H1 (cell line): ENCODE data around the gene PDE4C. TPM values are rescaled to one million over a fixed set of nuclear protein-coding genes. Genes with fewer than 3 reads are reported as not detected.

Experiments used
- ASH2L ChIP-seq: fragments of 200-600, 300-600 bp; sonication (generic); IDR thresholded peaks from one replicate; pipeline ENCODE4 v1.7.1; 2017; ENCODE audit warnings: low read length
- CREB1 ChIP-seq: IDR thresholded peaks from 2 replicates; pipeline ENCODE4 v1.6.1; 2012; ENCODE audit warnings: inconsistent platforms
- EP300 ChIP-seq, 2 experiments: IDR thresholded peaks; 1 replicate in 1 of 2; 2 replicates in 1 of 2; pipeline ENCODE4 v1.6.1; 2011 to 2012; ENCODE audit warnings: low read depth in 2 of 2, low read length in 2 of 2, mild to moderate bottlenecking in 2 of 2, borderline replicate concordance in 1 of 2, inconsistent platforms in 1 of 2, moderate library complexity in 1 of 2
- GABPA ChIP-seq: IDR thresholded peaks from 2 replicates; pipeline ENCODE4 v1.6.1; 2011; ENCODE audit warnings: mild to moderate bottlenecking, low read length, moderate library complexity, borderline replicate concordance; ENCODE audit not compliant: insufficient read depth
- HDAC6 ChIP-seq: IDR thresholded peaks from one replicate; pipeline ENCODE4 v1.7.1; 2012; ENCODE audit warnings: low read depth, mild to moderate bottlenecking, inconsistent platforms, low read length, moderate library complexity
- KDM1A ChIP-seq: fragments of 200-600, 300-600 bp; sonication (generic); IDR thresholded peaks from 2 replicates; pipeline ENCODE4 v1.7.1; 2016; ENCODE audit warnings: mild to moderate bottlenecking, low read length, borderline replicate concordance
- MAFK ChIP-seq: IDR thresholded peaks from 2 replicates; pipeline ENCODE4 v1.6.1; 2012; ENCODE audit warnings: low read depth, mild to moderate bottlenecking, improper control_type of control experiment, low read length
- SAP30 ChIP-seq: fragments of 300-600 bp; sonication (generic); IDR thresholded peaks from 2 replicates; pipeline ENCODE4 v1.7.1; 2012; ENCODE audit warnings: low read length, moderate library complexity, mild to moderate bottlenecking, inconsistent platforms; ENCODE audit not compliant: insufficient read depth, insufficient replicate concordance
- polyA plus RNA-seq, 7 experiments: library from polyadenylated mRNA; depleted of rRNA in 3 of 7; stranded (reverse) in 5 of 7; unstranded in 2 of 7; fragments of >200 nt in 5 of 7; fragments of 200-250 nt in 2 of 7; gene quantifications; 1 replicate in 5 of 7; 2 replicates in 1 of 7; 4 replicates in 1 of 7; pipeline versions ENCODE4 v1.2.1 to v1.2.3, GENCODE V29; 2011 to 2013; ENCODE audit warnings: missing spikeins in 2 of 7, mixed read lengths in 2 of 7
- total RNA-seq: library from RNA; stranded (reverse); fragmentation: NEBNext Ultra II Directional; extraction: Animal tissue kit (Norgen Biotek cat#: 25700); gene quantifications from 2 replicates; pipeline ENCODE4 v1.2.1, GENCODE V29; 2021
- TF ChIP-seq, protein P1 (sequence below): fragments of 300-600 bp; sonication (generic); IDR thresholded peaks from 2 replicates; pipeline ENCODE4 v1.7.1; 2012; ENCODE audit warnings: low read length, moderate library complexity, mild to moderate bottlenecking, inconsistent platforms; ENCODE audit not compliant: insufficient replicate concordance

Gene PDE4C
- total and polyA plus RNA-seq, 2 of the 8 experiments (the other 6 are each of a cell fraction or from before 2014, with no cell fraction given), result 2.7 to 3.1 TPM

DNA sequence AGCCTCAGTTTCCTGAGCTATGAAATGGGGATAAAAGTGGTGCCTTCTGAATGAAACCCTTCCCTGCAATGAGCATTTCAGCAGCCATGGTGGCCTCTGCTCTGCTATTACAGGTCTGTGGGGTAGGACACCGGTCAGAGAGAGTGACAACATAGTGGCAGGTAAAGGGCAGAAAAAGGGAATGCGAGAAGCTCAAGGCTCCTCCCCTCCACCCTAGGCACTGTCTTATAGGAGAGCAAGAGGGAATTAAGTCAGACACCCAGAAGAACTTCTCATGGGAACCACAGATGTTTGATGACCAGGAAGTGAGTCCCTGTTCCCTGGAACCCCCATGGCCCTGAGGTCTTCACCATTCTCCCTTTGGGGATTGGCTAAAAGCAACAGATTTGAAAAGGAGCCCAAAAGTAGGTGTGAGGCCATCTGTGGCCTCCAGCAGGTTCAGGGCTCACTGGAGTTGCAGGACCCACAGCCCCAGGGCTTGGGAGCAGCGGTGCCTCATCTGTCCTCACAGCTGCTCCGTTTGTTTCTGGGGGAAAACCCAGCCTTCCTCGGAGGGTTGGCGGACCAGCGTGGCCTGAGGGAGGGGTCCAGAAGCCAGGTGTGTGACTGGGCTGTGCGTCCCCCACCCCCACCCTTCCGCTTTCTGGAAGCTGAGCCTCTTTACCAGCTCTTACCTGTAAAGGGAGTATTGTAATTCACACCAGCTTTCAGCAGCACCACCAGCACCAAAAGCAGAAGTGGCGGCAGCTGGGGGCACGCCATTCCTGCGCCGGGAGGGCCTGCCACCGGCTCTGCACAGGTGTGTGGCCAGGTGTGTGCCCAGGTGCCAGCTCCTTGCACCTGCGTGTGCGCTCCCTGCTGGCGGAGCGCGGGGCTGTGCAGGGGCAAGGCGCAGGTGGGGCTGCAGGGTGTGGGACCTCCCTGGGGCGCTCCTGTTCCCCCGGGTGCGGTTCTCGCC, 28.6 kb upstream of the PDE4C start (continued):
- TF ChIP-seq, protein P1, sequence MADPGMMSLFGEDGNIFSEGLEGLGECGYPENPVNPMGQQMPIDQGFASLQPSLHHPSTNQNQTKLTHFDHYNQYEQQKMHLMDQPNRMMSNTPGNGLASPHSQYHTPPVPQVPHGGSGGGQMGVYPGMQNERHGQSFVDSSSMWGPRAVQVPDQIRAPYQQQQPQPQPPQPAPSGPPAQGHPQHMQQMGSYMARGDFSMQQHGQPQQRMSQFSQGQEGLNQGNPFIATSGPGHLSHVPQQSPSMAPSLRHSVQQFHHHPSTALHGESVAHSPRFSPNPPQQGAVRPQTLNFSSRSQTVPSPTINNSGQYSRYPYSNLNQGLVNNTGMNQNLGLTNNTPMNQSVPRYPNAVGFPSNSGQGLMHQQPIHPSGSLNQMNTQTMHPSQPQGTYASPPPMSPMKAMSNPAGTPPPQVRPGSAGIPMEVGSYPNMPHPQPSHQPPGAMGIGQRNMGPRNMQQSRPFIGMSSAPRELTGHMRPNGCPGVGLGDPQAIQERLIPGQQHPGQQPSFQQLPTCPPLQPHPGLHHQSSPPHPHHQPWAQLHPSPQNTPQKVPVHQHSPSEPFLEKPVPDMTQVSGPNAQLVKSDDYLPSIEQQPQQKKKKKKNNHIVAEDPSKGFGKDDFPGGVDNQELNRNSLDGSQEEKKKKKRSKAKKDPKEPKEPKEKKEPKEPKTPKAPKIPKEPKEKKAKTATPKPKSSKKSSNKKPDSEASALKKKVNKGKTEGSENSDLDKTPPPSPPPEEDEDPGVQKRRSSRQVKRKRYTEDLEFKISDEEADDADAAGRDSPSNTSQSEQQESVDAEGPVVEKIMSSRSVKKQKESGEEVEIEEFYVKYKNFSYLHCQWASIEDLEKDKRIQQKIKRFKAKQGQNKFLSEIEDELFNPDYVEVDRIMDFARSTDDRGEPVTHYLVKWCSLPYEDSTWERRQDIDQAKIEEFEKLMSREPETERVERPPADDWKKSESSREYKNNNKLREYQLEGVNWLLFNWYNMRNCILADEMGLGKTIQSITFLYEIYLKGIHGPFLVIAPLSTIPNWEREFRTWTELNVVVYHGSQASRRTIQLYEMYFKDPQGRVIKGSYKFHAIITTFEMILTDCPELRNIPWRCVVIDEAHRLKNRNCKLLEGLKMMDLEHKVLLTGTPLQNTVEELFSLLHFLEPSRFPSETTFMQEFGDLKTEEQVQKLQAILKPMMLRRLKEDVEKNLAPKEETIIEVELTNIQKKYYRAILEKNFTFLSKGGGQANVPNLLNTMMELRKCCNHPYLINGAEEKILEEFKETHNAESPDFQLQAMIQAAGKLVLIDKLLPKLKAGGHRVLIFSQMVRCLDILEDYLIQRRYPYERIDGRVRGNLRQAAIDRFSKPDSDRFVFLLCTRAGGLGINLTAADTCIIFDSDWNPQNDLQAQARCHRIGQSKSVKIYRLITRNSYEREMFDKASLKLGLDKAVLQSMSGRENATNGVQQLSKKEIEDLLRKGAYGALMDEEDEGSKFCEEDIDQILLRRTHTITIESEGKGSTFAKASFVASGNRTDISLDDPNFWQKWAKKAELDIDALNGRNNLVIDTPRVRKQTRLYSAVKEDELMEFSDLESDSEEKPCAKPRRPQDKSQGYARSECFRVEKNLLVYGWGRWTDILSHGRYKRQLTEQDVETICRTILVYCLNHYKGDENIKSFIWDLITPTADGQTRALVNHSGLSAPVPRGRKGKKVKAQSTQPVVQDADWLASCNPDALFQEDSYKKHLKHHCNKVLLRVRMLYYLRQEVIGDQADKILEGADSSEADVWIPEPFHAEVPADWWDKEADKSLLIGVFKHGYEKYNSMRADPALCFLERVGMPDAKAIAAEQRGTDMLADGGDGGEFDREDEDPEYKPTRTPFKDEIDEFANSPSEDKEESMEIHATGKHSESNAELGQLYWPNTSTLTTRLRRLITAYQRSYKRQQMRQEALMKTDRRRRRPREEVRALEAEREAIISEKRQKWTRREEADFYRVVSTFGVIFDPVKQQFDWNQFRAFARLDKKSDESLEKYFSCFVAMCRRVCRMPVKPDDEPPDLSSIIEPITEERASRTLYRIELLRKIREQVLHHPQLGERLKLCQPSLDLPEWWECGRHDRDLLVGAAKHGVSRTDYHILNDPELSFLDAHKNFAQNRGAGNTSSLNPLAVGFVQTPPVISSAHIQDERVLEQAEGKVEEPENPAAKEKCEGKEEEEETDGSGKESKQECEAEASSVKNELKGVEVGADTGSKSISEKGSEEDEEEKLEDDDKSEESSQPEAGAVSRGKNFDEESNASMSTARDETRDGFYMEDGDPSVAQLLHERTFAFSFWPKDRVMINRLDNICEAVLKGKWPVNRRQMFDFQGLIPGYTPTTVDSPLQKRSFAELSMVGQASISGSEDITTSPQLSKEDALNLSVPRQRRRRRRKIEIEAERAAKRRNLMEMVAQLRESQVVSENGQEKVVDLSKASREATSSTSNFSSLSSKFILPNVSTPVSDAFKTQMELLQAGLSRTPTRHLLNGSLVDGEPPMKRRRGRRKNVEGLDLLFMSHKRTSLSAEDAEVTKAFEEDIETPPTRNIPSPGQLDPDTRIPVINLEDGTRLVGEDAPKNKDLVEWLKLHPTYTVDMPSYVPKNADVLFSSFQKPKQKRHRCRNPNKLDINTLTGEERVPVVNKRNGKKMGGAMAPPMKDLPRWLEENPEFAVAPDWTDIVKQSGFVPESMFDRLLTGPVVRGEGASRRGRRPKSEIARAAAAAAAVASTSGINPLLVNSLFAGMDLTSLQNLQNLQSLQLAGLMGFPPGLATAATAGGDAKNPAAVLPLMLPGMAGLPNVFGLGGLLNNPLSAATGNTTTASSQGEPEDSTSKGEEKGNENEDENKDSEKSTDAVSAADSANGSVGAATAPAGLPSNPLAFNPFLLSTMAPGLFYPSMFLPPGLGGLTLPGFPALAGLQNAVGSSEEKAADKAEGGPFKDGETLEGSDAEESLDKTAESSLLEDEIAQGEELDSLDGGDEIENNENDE, result no peak
- TF ChIP-seq SAP30 (no peak), MAFK (no peak), GABPA (no peak), EP300 (IDR thresholded peaks at IDR 0.05; ENCODE audit: borderline replicate concordance in 1 of 2, low read depth in 2 of 2, low read length in 2 of 2) (no peak), HDAC6 (no peak), KDM1A (no peak), CREB1 (no peak), ASH2L (no peak)
